ENCODE data around the gene CACNG3.
"Not testable (repeated sequence)": the region's sequence is repeated elsewhere in the genome, so short reads cannot be mapped to it uniquely, and the experiment has no call there.

The CACNG3 gene

GRCh38 chr16:24337013-24337412 lies 80.9 kb downstream of the CACNG3 start:
- DNase-seq, result no peak

GRCh38 chr16:24343829-24344228 lies 87.7 kb downstream of the CACNG3 start:
- DNase-seq, result not testable (repeated sequence)

GRCh38 chr16:24344784-24345183 lies 88.6 kb downstream of the CACNG3 start:
- no peak for DNase-seq

- DNase-seq, result no peak
Observed at GRCh38 chr16:24345704-24346103, 89.6 kb downstream of the CACNG3 start.

GRCh38 chr16:24346734-24347133 lies 90.6 kb downstream of the CACNG3 start:
- DNase-seq, result no peak

- DNase-seq, result no peak
Observed at GRCh38 chr16:24347556-24347955, 91.4 kb downstream of the CACNG3 start.

- DNase-seq, result no peak
Observed at GRCh38 chr16:24348545-24349290, 92.6 kb downstream of the CACNG3 start.

GRCh38 chr16:24349320-24349719 lies 93.2 kb downstream of the CACNG3 start:
- no peak for DNase-seq

GRCh38 chr16:24352746-24353145 lies 96.6 kb downstream of the CACNG3 start:
- DNase-seq, result no peak

GRCh38 chr16:24353622-24354021 lies 97.5 kb downstream of the CACNG3 start:
- DNase-seq, result no peak

- DNase-seq, result no peak
Observed at GRCh38 chr16:24357511-24357910, 101.4 kb downstream of the CACNG3 start.

GRCh38 chr16:24358117-24358516 lies 102.0 kb downstream of the CACNG3 start:
- DNase-seq, result no peak

GRCh38 chr16:24359490-24359889 lies 103.4 kb downstream of the CACNG3 start:
- DNase-seq, result no peak

- DNase-seq, result no peak
Observed at GRCh38 chr16:24360936-24361335, 104.8 kb downstream of the CACNG3 start.

- DNase-seq, result no peak
Observed at GRCh38 chr16:24364596-24364995, 108.5 kb downstream of the CACNG3 start.

GRCh38 chr16:24367186-24367710 lies 111.1 kb downstream of the CACNG3 start:
- DNase-seq, result no peak

- no peak for DNase-seq
Observed at GRCh38 chr16:24372824-24373223, 116.7 kb downstream of the CACNG3 start.

- no peak for DNase-seq
Observed at GRCh38 chr16:24378999-24379398, 122.9 kb downstream of the CACNG3 start.

- no peak for DNase-seq
Observed at GRCh38 chr16:24381470-24382118, 125.5 kb downstream of the CACNG3 start.

GRCh38 chr16:24382762-24383407 lies 126.8 kb downstream of the CACNG3 start:
- no peak for DNase-seq

- DNase-seq, result no peak
Observed at GRCh38 chr16:24394341-24394740, 138.2 kb downstream of the CACNG3 start.

- no peak for DNase-seq
Observed at GRCh38 chr16:24396350-24397271, 140.5 kb downstream of the CACNG3 start.

- no peak for DNase-seq
Observed at GRCh38 chr16:24409045-24409444, 152.9 kb downstream of the CACNG3 start.
